Neuronal stem cell (in vitro differentiated cells): ENCODE data around the gene TCFL5.

Source experiments
- DNase-seq: peaks from one replicate; pipeline ENCODE4 v3.0.0-alpha.2; 2013; ENCODE audit warnings: low spot score
- H2AFZ ChIP-seq: one replicate; pipeline ENCODE4 v1.6.1; 2013; ENCODE audit warnings: mild to moderate bottlenecking, low read length, inconsistent platforms
- H2AK5ac ChIP-seq: 2 replicates; pipeline ENCODE4 v1.6.1; 2013; ENCODE audit warnings: low read depth, mild to moderate bottlenecking, inconsistent platforms, low read length, moderate library complexity, mixed read lengths
- H2BK120ac ChIP-seq: 2 replicates; pipeline ENCODE4 v1.6.1; 2013; ENCODE audit warnings: low read depth, mild to moderate bottlenecking, inconsistent platforms, low read length, moderate library complexity, mixed read lengths
- H2BK12ac ChIP-seq: one replicate; pipeline ENCODE4 v1.6.1; 2013; ENCODE audit warnings: low read length, inconsistent platforms
- H2BK15ac ChIP-seq: 2 replicates; pipeline ENCODE4 v1.6.1; 2013; ENCODE audit warnings: mild to moderate bottlenecking, low read length, inconsistent platforms, mixed read lengths
- H2BK5ac ChIP-seq: one replicate; pipeline ENCODE4 v1.6.1; 2013; ENCODE audit warnings: inconsistent platforms, mild to moderate bottlenecking, low read length, moderate library complexity
- H3K14ac ChIP-seq: one replicate; pipeline ENCODE4 v1.6.1; 2013; ENCODE audit warnings: low read length, inconsistent platforms
- H3K18ac ChIP-seq: 2 replicates; pipeline ENCODE4 v1.6.1; 2013; ENCODE audit warnings: low read length, inconsistent platforms
- H3K23ac ChIP-seq: 2 replicates; pipeline ENCODE4 v1.6.1; 2013; ENCODE audit warnings: low read depth, mild to moderate bottlenecking, mixed read lengths, low read length, inconsistent platforms; ENCODE audit not compliant: poor library complexity
- H3K27ac ChIP-seq: replicated peaks from 3 replicates; pipeline ENCODE4 v1.5.1; 2013; ENCODE audit warnings: low read length, inconsistent platforms
- H3K27me3 ChIP-seq, 3 experiments: 2 replicates each; pipeline ENCODE4 v1.6.1; 2013; ENCODE audit warnings: low read length in 3 of 3, mild to moderate bottlenecking in 2 of 3, inconsistent platforms in 1 of 3, low read depth in 1 of 3, mixed read lengths in 1 of 3, moderate library complexity in 1 of 3; ENCODE audit not compliant: control insufficient read depth in 3 of 3, insufficient read depth in 3 of 3
- H3K36me3 ChIP-seq, 2 donors: replicated peaks in 1 of 2; 2 replicates each; pipeline ENCODE4 v1.6.1; 2013; ENCODE audit warnings: low read length in 2 of 2; ENCODE audit not compliant: control insufficient read depth in 2 of 2, insufficient read depth in 2 of 2
- H3K4ac ChIP-seq: 2 replicates; pipeline ENCODE4 v1.6.1; 2013; ENCODE audit warnings: inconsistent platforms, mild to moderate bottlenecking, low read length, moderate library complexity
- H3K4me1 ChIP-seq, 2 donors: 1 replicate in 1 of 2; 2 replicates in 1 of 2; pipeline ENCODE4 v1.6.1; 2013; ENCODE audit warnings: low read length in 2 of 2, low read depth in 1 of 2; ENCODE audit not compliant: control insufficient read depth in 2 of 2, insufficient read depth in 1 of 2
- H3K4me2 ChIP-seq: one replicate; pipeline ENCODE4 v1.6.1; 2013; ENCODE audit warnings: mild to moderate bottlenecking, low read length, inconsistent platforms; ENCODE audit not compliant: insufficient read depth, poor library complexity, severe bottlenecking
- H3K4me3 ChIP-seq, 2 donors: 2 replicates each; pipeline ENCODE4 v1.5.1; 2013; ENCODE audit warnings: low read length in 2 of 2, mild to moderate bottlenecking in 2 of 2, inconsistent platforms in 1 of 2, moderate library complexity in 1 of 2
- H3K79me1 ChIP-seq: one replicate; pipeline ENCODE4 v1.6.1; 2013; ENCODE audit warnings: low read depth, mild to moderate bottlenecking, inconsistent platforms, low read length, moderate library complexity
- H3K9ac ChIP-seq: one replicate; pipeline ENCODE4 v1.6.1; 2013; ENCODE audit warnings: mild to moderate bottlenecking, low read depth, low read length, inconsistent platforms; ENCODE audit not compliant: poor library complexity
- H3K9me3 ChIP-seq, 2 donors: replicated peaks in 1 of 2; 2 replicates each; pipeline versions ENCODE3 to v1.6.1; 2013; ENCODE audit warnings: low read length in 2 of 2, mild to moderate bottlenecking in 2 of 2, inconsistent platforms in 1 of 2, low read depth in 1 of 2, mixed read lengths in 1 of 2, moderate library complexity in 1 of 2; ENCODE audit not compliant: control insufficient read depth in 2 of 2, insufficient read depth in 1 of 2
- H4K8ac ChIP-seq: one replicate; pipeline ENCODE4 v1.6.1; 2013; ENCODE audit warnings: low read depth, mild to moderate bottlenecking, inconsistent platforms, low read length, moderate library complexity
- H4K91ac ChIP-seq: one replicate; pipeline ENCODE4 v1.6.1; 2013; ENCODE audit warnings: low read length, low read depth, mild to moderate bottlenecking, inconsistent platforms; ENCODE audit not compliant: poor library complexity
- WGBS, 2 donors: extraction: QIAGEN DNeasy Blood & Tissue Kit; methylation state at CpG; one replicate each; pipeline ENCODE4 v1.1.7; 2013; ENCODE audit warnings: missing lambda C conversion rate in 2 of 2, mixed read lengths in 1 of 2; ENCODE audit not compliant: insufficient read length in 2 of 2, insufficient replicate concordance in 1 of 2; ENCODE audit errors: extremely low coverage in 2 of 2; 5-methylcytosine and 5-hydroxymethylcytosine counted together

TCFL5 gene

GRCh38 chr20:62814060-62814708, 47.4 kb downstream of the TCFL5 start:
- peak overlapping the region; percentile 2 for H2BK120ac ChIP-seq
- H3K9me3 ChIP-seq, result no peaks in the 10 kb centered on the region
- H3K4me3 ChIP-seq, result no peak overlapping the region
- no peak overlapping the region for H3K27ac ChIP-seq
- peak overlapping the region; percentile 82 for H2AK5ac ChIP-seq
- H3K36me3 ChIP-seq, result peaks cover 12 to 32% of the 10 kb centered on the region in 2 donors
- H3K4me2 ChIP-seq, result no peak overlapping the region
- H3K18ac ChIP-seq, result peak overlapping the region; percentile 96
- H3K27me3 ChIP-seq, result peaks cover 0 to 33% (median 10%) of the 10 kb centered on the region in 3 experiments
- no peak overlapping the region for H2AFZ ChIP-seq
- DNase-seq, result no peak
- H3K4ac ChIP-seq, result no peak overlapping the region
- H2BK5ac ChIP-seq, result peak overlapping the region; percentile 8
- H2BK15ac ChIP-seq, result peak overlapping the region; percentile 71
- H3K4me1 ChIP-seq, result peaks cover 12 to 30% of the 10 kb centered on the region in 2 donors
- peak overlapping the region; percentile 84 for H2BK12ac ChIP-seq
- no peak overlapping the region for H4K91ac ChIP-seq
- H3K79me1 ChIP-seq, result peaks cover 2% of the 10 kb centered on the region
- no peak overlapping the region for H3K9ac ChIP-seq
- WGBS, 2 donors, result no CpG with 5 or more reads among the region's 13 CpGs
- peak overlapping the region; percentile 25 for H3K23ac ChIP-seq
- peak overlapping the region; percentile 4 for H4K8ac ChIP-seq
- no peak overlapping the region for H3K14ac ChIP-seq

GRCh38 chr20:62813588-62813987, 48.0 kb downstream of the TCFL5 start:
- H2BK12ac ChIP-seq, result no peak overlapping the region
- H3K27ac ChIP-seq, result no peak overlapping the region
- peaks cover 2% of the 10 kb centered on the region for H3K79me1 ChIP-seq
- peaks cover 14 to 36% of the 10 kb centered on the region in 2 donors for H3K36me3 ChIP-seq
- H3K23ac ChIP-seq, result peak overlapping the region; percentile 65
- H2BK5ac ChIP-seq, result no peak overlapping the region
- DNase-seq, result no peak
- H3K18ac ChIP-seq, result no peak overlapping the region
- no peak overlapping the region for H3K4me2 ChIP-seq
- peaks cover 7 to 27% of the 10 kb centered on the region in 2 donors for H3K4me1 ChIP-seq
- no peak overlapping the region for H2BK120ac ChIP-seq
- H3K4me3 ChIP-seq, result no peak overlapping the region
- H2BK15ac ChIP-seq, result no peak overlapping the region
- no CpG with 5 or more reads among the region's 13 CpGs for WGBS, 2 donors
- H3K14ac ChIP-seq, result no peak overlapping the region
- no peak overlapping the region for H2AFZ ChIP-seq
- peaks cover 0 to 28% (median 10%) of the 10 kb centered on the region in 3 experiments for H3K27me3 ChIP-seq
- H2AK5ac ChIP-seq, result peak overlapping the region; percentile 82
- H3K9me3 ChIP-seq, result no peaks in the 10 kb centered on the region
- H4K8ac ChIP-seq, result no peak overlapping the region
- H3K4ac ChIP-seq, result no peak overlapping the region
- H3K9ac ChIP-seq, result no peak overlapping the region
- no peak overlapping the region for H4K91ac ChIP-seq

GRCh38 chr20:62812907-62813200, 48.8 kb downstream of the TCFL5 start:
- no peak overlapping the region for H3K18ac ChIP-seq
- no peak overlapping the region for H2BK15ac ChIP-seq
- H4K91ac ChIP-seq, result no peak overlapping the region
- no CpG with 5 or more reads among the region's 11 CpGs for WGBS, 2 donors
- H3K9ac ChIP-seq, result no peak overlapping the region
- H2BK5ac ChIP-seq, result no peak overlapping the region
- no peak overlapping the region for H2BK12ac ChIP-seq
- H3K4me1 ChIP-seq, result peaks cover 4 to 20% of the 10 kb centered on the region in 2 donors
- no peak overlapping the region for H3K27ac ChIP-seq
- no peak overlapping the region for H3K14ac ChIP-seq
- no peak overlapping the region for H2BK120ac ChIP-seq
- H3K36me3 ChIP-seq, result peaks cover 14 to 42% of the 10 kb centered on the region in 2 donors
- H3K4me2 ChIP-seq, result no peak overlapping the region
- no peaks in the 10 kb centered on the region for H3K9me3 ChIP-seq
- H2AK5ac ChIP-seq, result peak overlapping the region; percentile 81
- DNase-seq, result no peak
- H3K4me3 ChIP-seq, result no peak overlapping the region
- H3K4ac ChIP-seq, result no peak overlapping the region
- H3K27me3 ChIP-seq, result peaks cover 0 to 21% (median 10%) of the 10 kb centered on the region in 3 experiments
- no peak overlapping the region for H2AFZ ChIP-seq
- peaks cover 2% of the 10 kb centered on the region for H3K79me1 ChIP-seq
- no peak overlapping the region for H3K23ac ChIP-seq
- H4K8ac ChIP-seq, result no peak overlapping the region

GRCh38 chr20:62812181-62812906, 49.3 kb downstream of the TCFL5 start:
- no peak overlapping the region for H2BK5ac ChIP-seq
- no peak overlapping the region for H2BK15ac ChIP-seq
- no peak overlapping the region for H2BK12ac ChIP-seq
- no peak overlapping the region for H3K4me3 ChIP-seq
- peaks cover 2% of the 10 kb centered on the region for H3K79me1 ChIP-seq
- H2AK5ac ChIP-seq, result peak overlapping the region; percentile 81
- H3K27ac ChIP-seq, result no peak overlapping the region
- no peak overlapping the region for H2AFZ ChIP-seq
- no peak overlapping the region for H3K4me2 ChIP-seq
- H3K9ac ChIP-seq, result no peak overlapping the region
- no CpG with 5 or more reads among the region's 43 CpGs for WGBS, 2 donors
- H2BK120ac ChIP-seq, result no peak overlapping the region
- no peak overlapping the region for H4K91ac ChIP-seq
- H3K23ac ChIP-seq, result no peak overlapping the region
- H4K8ac ChIP-seq, result no peak overlapping the region
- H3K4me1 ChIP-seq, result peaks cover 4 to 17% of the 10 kb centered on the region in 2 donors
- H3K4ac ChIP-seq, result no peak overlapping the region
- no peak overlapping the region for H3K18ac ChIP-seq
- H3K14ac ChIP-seq, result no peak overlapping the region
- peaks cover 0 to 15% (median 6%) of the 10 kb centered on the region in 3 experiments for H3K27me3 ChIP-seq
- no peak for DNase-seq
- H3K36me3 ChIP-seq, result peaks cover 16 to 47% of the 10 kb centered on the region in 2 donors
- H3K9me3 ChIP-seq, result no peaks in the 10 kb centered on the region
